ENCODE data around the gene GAK.

GAK gene

GRCh38 chr4:850323-850945, 81.7 kb downstream of the GAK start:
- Mint-ChIP-seq H3K4me3 (no peak overlapping the region), H3K9me3 (peaks cover 5% of the 10 kb centered on the region), H3K36me3 (peaks cover 35% of the 10 kb centered on the region), H3K4me1 (no peaks in the 10 kb centered on the region), H3K27me3 (no peaks in the 10 kb centered on the region), H3K27ac (no peak overlapping the region)
- CTCF ChIA-PET: no interaction called here
- no peak for DNase-seq

- CTCF ChIA-PET: no interaction called here
- Mint-ChIP-seq H3K27ac (no peak overlapping the region), H3K4me1 (no peaks in the 10 kb centered on the region), H3K27me3 (no peaks in the 10 kb centered on the region), H3K9me3 (peaks cover 5% of the 10 kb centered on the region), H3K4me3 (no peak overlapping the region), H3K36me3 (peaks cover 31% of the 10 kb centered on the region)
- no peak for DNase-seq
These were observed 82.5 kb downstream of the GAK start for GRCh38 chr4:849478-850175.

- peaks cover 32% of the 10 kb centered on the region for H3K36me3 Mint-ChIP-seq
- no peaks in the 10 kb centered on the region for H3K4me1 Mint-ChIP-seq
- no peak overlapping the region for H3K27ac Mint-ChIP-seq
- CTCF ChIA-PET: no interaction called here
- no peaks in the 10 kb centered on the region for H3K27me3 Mint-ChIP-seq
- H3K4me3 Mint-ChIP-seq: no peak overlapping the region
- peaks cover 8% of the 10 kb centered on the region for H3K9me3 Mint-ChIP-seq
- DNase-seq: no peak
These were observed 83.2 kb downstream of the GAK start for GRCh38 chr4:848803-849477.

DNA sequence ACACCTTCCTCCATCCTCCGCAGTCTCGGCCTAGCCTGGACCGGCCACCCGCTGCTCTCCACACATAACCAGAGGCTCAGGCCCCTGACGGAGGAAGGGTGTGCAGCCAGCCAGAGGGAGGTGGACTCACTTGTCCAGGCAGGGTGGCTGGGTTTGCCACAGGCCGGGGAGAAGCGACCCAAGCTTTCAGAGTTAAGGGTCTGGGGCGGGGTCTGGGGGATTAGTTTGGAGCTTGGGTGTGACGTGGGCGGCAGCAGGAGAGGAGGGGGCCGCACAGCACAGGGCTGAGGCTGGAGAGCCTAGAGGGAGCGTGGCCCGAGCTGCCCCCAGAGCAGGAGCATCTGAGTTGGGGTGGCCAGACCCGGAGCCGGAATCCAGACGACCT, 83.8 kb downstream of the GAK start:
- Mint-ChIP-seq H3K36me3 (peaks cover 31% of the 10 kb centered on the region), H3K27ac (no peak overlapping the region), H3K4me1 (no peaks in the 10 kb centered on the region), H3K4me3 (no peak overlapping the region), H3K27me3 (no peaks in the 10 kb centered on the region), H3K9me3 (peaks cover 8% of the 10 kb centered on the region)
- no peak for DNase-seq
- CTCF ChIA-PET: no interaction called here

- no peaks in the 10 kb centered on the region for H3K4me1 Mint-ChIP-seq
- DNase-seq: no peak
- H3K27me3 Mint-ChIP-seq: no peaks in the 10 kb centered on the region
- no peak overlapping the region for H3K4me3 Mint-ChIP-seq
- H3K27ac Mint-ChIP-seq: peak overlapping the region; percentile 22
- peaks cover 28% of the 10 kb centered on the region for H3K36me3 Mint-ChIP-seq
- peaks cover 10% of the 10 kb centered on the region for H3K9me3 Mint-ChIP-seq
- CTCF ChIA-PET: no interaction called here
These were observed 86.3 kb downstream of the GAK start for GRCh38 chr4:845836-846251.

- CTCF ChIA-PET: no interaction called here
- H3K4me3 Mint-ChIP-seq: no peak overlapping the region
- H3K9me3 Mint-ChIP-seq: peaks cover 10% of the 10 kb centered on the region
- no peaks in the 10 kb centered on the region for H3K4me1 Mint-ChIP-seq
- H3K27me3 Mint-ChIP-seq: no peaks in the 10 kb centered on the region
- DNase-seq: no peak
- H3K36me3 Mint-ChIP-seq: peaks cover 28% of the 10 kb centered on the region
- peak overlapping the region; percentile 45 for H3K27ac Mint-ChIP-seq
These were observed 86.8 kb downstream of the GAK start for GRCh38 chr4:845233-845835.

DNA sequence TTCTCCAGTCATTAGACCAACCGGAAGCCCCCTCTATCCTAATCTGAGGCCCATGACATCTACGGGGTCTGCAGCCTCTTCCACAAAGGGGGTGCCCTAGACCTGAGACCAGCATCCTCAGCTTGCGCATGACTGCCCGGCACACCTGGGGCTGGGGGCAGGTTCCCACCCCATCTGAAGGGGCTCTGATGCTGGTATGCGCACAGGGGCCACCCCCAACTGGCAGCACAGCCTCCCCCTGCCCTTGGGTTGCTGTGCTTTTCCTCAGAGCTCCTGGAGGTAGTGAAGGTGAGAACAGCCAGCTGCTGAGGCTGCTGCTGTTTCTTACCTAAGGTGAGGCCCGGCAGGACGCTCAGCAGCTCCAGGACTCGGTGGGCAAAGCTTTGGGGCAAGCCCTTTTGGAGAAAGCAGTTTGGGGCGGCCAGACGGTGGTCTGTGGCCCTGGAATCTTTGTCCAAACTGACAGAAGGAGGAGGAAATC, 87.3 kb downstream of the GAK start:
- CTCF ChIA-PET: no interaction called here
- H3K9me3 Mint-ChIP-seq: peaks cover 15% of the 10 kb centered on the region
- H3K4me3 Mint-ChIP-seq: no peak overlapping the region
- peaks cover 24% of the 10 kb centered on the region for H3K36me3 Mint-ChIP-seq
- H3K27me3 Mint-ChIP-seq: no peaks in the 10 kb centered on the region
- no peak overlapping the region for H3K27ac Mint-ChIP-seq
- DNase-seq: no peak
- H3K4me1 Mint-ChIP-seq: no peaks in the 10 kb centered on the region

DNA sequence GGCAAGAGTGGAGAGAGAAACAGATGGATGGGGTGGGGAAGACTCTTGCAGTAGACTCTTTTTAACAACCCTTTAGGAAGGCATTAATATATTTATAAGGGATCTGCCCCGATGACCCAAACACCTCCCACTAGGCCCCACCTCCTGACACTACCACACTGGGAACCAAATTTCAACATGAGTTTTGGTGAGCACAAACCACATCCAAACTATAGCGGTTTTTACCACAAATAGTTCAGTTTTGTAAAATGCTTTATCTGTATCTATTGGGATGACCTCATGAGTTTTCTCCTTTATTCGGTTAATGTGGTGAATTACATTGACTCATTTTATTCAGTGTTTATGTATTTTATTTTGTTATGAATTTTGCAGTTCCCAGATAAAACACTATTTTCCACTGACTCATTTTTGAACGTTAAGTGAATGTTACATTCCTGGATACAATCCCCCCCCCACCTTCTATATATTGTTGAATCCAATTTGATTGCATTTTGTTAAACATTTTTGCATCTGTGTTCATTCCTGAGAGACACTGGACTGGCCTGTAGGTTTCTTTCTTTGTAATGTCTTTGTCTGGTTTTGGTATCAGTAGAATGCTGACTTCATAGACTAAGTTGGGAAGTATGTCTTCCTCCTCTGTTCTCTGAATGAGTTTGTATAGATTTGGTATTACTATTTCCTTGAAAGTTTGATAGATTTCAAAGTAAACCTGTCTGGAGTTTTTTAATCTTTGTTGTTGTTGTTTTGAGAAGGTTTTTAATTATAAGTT, 92.3 kb downstream of the GAK start:
- H3K4me3 Mint-ChIP-seq: no peak overlapping the region
- H3K9me3 Mint-ChIP-seq: peaks cover 32% of the 10 kb centered on the region
- H3K27ac Mint-ChIP-seq: no peak overlapping the region
- peaks cover 13% of the 10 kb centered on the region for H3K36me3 Mint-ChIP-seq
- H3K27me3 Mint-ChIP-seq: no peaks in the 10 kb centered on the region
- no peak for DNase-seq
- no peaks in the 10 kb centered on the region for H3K4me1 Mint-ChIP-seq
- CTCF ChIA-PET: no interaction called here

- peaks cover 28% of the 10 kb centered on the region for H3K9me3 Mint-ChIP-seq
- no peak overlapping the region for H3K4me3 Mint-ChIP-seq
- peaks cover 9% of the 10 kb centered on the region for H3K36me3 Mint-ChIP-seq
- H3K27ac Mint-ChIP-seq: no peak overlapping the region
- no peak for DNase-seq
- H3K4me1 Mint-ChIP-seq: peaks cover 3% of the 10 kb centered on the region
- CTCF ChIA-PET: no interaction called here
- H3K27me3 Mint-ChIP-seq: peaks cover 7% of the 10 kb centered on the region
These were observed 94.3 kb downstream of the GAK start for GRCh38 chr4:837772-838171.

GRCh38 chr4:836750-837301, 95.3 kb downstream of the GAK start:
- CTCF ChIA-PET: no interaction called here
- peaks cover 26% of the 10 kb centered on the region for H3K9me3 Mint-ChIP-seq
- H3K27me3 Mint-ChIP-seq: peaks cover 7% of the 10 kb centered on the region
- H3K4me1 Mint-ChIP-seq: peaks cover 3% of the 10 kb centered on the region
- no peak overlapping the region for H3K4me3 Mint-ChIP-seq
- no peak overlapping the region for H3K27ac Mint-ChIP-seq
- no peak for DNase-seq
- H3K36me3 Mint-ChIP-seq: peaks cover 6% of the 10 kb centered on the region

- Mint-ChIP-seq H3K9me3 (peaks cover 26% of the 10 kb centered on the region), H3K36me3 (peaks cover 4% of the 10 kb centered on the region), H3K27ac (no peak overlapping the region), H3K27me3 (peaks cover 10% of the 10 kb centered on the region), H3K4me3 (no peak overlapping the region), H3K4me1 (peaks cover 3% of the 10 kb centered on the region)
- DNase-seq: no peak
- CTCF ChIA-PET: no interaction called here
These were observed 96.1 kb downstream of the GAK start for GRCh38 chr4:836003-836511.

DNA sequence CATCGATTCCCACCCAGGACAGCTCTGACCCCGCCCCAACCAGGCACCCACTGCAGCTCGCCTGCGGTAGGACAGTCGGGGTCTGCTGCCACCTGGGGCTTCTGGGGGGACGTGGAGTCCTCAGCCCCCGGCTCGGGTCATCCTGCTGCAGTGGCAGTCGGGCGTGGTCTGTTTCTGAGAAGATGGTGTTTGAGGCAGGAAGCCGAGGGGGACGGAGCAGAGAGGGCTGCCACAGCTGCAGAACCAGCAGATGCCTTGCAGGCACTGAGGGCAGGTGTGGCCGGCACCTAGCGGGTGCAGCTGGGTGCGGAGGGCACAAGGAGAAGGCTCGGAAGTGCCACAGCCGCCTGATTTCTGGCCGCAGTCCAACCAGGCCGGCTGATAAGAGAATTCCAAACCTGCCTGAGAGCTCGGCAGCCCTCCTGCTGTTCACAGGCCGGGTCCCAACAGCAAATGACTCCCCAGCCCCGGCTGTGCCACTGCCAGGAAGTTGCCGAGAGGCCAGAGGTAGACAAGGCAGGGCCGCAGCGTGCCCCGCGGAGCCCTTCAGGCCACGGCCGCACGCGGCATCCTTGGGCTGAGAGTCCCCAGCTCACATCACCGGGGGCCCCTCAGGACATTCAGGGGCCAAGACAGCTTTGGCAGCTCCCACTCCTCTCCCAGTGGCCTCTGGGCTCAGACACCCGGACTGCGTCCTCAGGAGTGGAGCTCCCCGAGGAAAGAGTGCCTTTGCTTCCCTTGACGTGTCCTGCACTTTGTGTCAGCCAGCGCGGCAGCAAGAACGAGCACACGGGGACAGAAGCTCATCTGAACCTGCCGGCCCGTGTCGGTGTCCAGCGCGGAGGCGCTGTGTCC, 96.7 kb downstream of the GAK start:
- DNase-seq: no peak
- Mint-ChIP-seq H3K36me3 (peaks cover 3% of the 10 kb centered on the region), H3K4me1 (peaks cover 3% of the 10 kb centered on the region), H3K9me3 (peaks cover 26% of the 10 kb centered on the region), H3K27me3 (peaks cover 13% of the 10 kb centered on the region), H3K27ac (no peak overlapping the region), H3K4me3 (no peak overlapping the region)
- CTCF ChIA-PET: no interaction called here
